Brain pericyte (primary cell): ENCODE measurements around the gene MGMT.

ENCODE experiments used
- DNase-seq: peaks from one replicate; pipeline ENCODE4 v3.0.0-alpha.2; 2012; ENCODE audit warnings: low read depth, low spot score

Gene MGMT

GRCh38 chr10:129541748-129542487, 74.9 kb downstream of the MGMT start:
- no peak for DNase-seq

- DNase-seq = no peak
These were observed 75.5 kb downstream of the MGMT start for GRCh38 chr10:129542589-129542988.

- DNase-seq = no peak
These were observed 77.5 kb downstream of the MGMT start for GRCh38 chr10:129544205-129545202.

GRCh38 chr10:129545261-129545660, 78.2 kb downstream of the MGMT start:
- no peak for DNase-seq

GRCh38 chr10:129546106-129546505, 79.1 kb downstream of the MGMT start:
- DNase-seq = no peak

- no peak for DNase-seq
These were observed 80.6 kb downstream of the MGMT start for GRCh38 chr10:129547608-129548007.

- DNase-seq = no peak
These were observed 81.6 kb downstream of the MGMT start for GRCh38 chr10:129548600-129548999.

- DNase-seq = no peak
These were observed 83.0 kb downstream of the MGMT start for GRCh38 chr10:129550076-129550475.

- no peak for DNase-seq
These were observed 83.6 kb downstream of the MGMT start for GRCh38 chr10:129550658-129551057.

- DNase-seq = no peak
These were observed 85.1 kb downstream of the MGMT start for GRCh38 chr10:129552119-129552518.

- no peak for DNase-seq
These were observed 86.9 kb downstream of the MGMT start for GRCh38 chr10:129553928-129554327.

- no peak for DNase-seq
These were observed 89.3 kb downstream of the MGMT start for GRCh38 chr10:129556316-129556715.

- no peak for DNase-seq
These were observed 93.3 kb downstream of the MGMT start for GRCh38 chr10:129560361-129560760.

- no peak for DNase-seq
These were observed 95.4 kb downstream of the MGMT start for GRCh38 chr10:129562487-129562886.

GRCh38 chr10:129564923-129565322, 97.9 kb downstream of the MGMT start:
- no peak for DNase-seq

- DNase-seq = no peak
These were observed 101.7 kb downstream of the MGMT start for GRCh38 chr10:129568583-129569344.

- no peak for DNase-seq
These were observed 103.1 kb downstream of the MGMT start for GRCh38 chr10:129570185-129570584.

GRCh38 chr10:129579228-129579627, 112.2 kb downstream of the MGMT start:
- DNase-seq = no peak

GRCh38 chr10:129580010-129580409, 113.0 kb downstream of the MGMT start:
- no peak for DNase-seq

- no peak for DNase-seq
These were observed 113.9 kb downstream of the MGMT start for GRCh38 chr10:129580901-129581300.

GRCh38 chr10:129581827-129582411, 114.9 kb downstream of the MGMT start:
- no peak for DNase-seq
